ENCODE measurements around the gene SLC1A3. TPM values are rescaled to one million over a fixed set of nuclear protein-coding genes. Genes with fewer than 3 reads are reported as not detected.

SLC1A3 gene
- total RNA-seq, 1 experiment from 2014 or later, result 18.6 TPM

- Histone ChIP-seq H4K20me1 (ENCODE audit: control insufficient read depth, insufficient read depth, insufficient read length) (no peaks in the 10 kb centered on the region), H2BK120ac (ENCODE audit: low read depth, low read length, poor library complexity, severe bottlenecking) (no peak overlapping the region), H3K9me3 (ENCODE audit: control insufficient read depth, low read depth, low read length) (no peaks in the 10 kb centered on the region), H2AK5ac (ENCODE audit: insufficient read length, low read length) (no peak overlapping the region), H3K27me3 (ENCODE audit: insufficient read depth, low read length) (no peaks in the 10 kb centered on the region), H3K14ac (ENCODE audit: insufficient read depth, low read length) (no peak overlapping the region), H3K4ac (ENCODE audit: low read depth, low read length) (no peak overlapping the region), H3K79me1 (ENCODE audit: insufficient read depth, low read depth, low read length, poor library complexity, severe bottlenecking) (no peaks in the 10 kb centered on the region), H3K56ac (ENCODE audit: insufficient read length, low read depth, low read length) (no peak overlapping the region), H2BK12ac (ENCODE audit: insufficient read length, low read depth, low read length) (no peak overlapping the region), H2BK15ac (ENCODE audit: low read depth, low read length) (no peak overlapping the region), H3K18ac (ENCODE audit: insufficient read length, low read depth, low read length) (no peak overlapping the region), H3K4me2 (ENCODE audit: insufficient read depth, insufficient read length, low read length) (no peak overlapping the region), H3K27ac (ENCODE audit: insufficient read length, low read depth, low read length) (no peak overlapping the region), H3K79me2 (ENCODE audit: insufficient read depth, low read length) (no peaks in the 10 kb centered on the region), H4K5ac (ENCODE audit: insufficient read length, low read depth, low read length) (no peak overlapping the region), H3T11ph (ENCODE audit: low read length) (no peak overlapping the region), H3K23ac (ENCODE audit: insufficient read length, low read depth, low read length) (no peak overlapping the region), H3K4me1 (ENCODE audit: insufficient read depth, low read length) (no peaks in the 10 kb centered on the region), H2AFZ (ENCODE audit: low read length) (no peak overlapping the region), H2BK5ac (ENCODE audit: insufficient read length, low read length) (no peak overlapping the region), H4K8ac (replicated peaks; ENCODE audit: insufficient read length, low read depth, low read length) (no peak overlapping the region), H3K23me2 (ENCODE audit: insufficient read length, low read depth, low read length, poor library complexity, severe bottlenecking) (no peaks in the 10 kb centered on the region), H4K91ac (ENCODE audit: insufficient read length, low read depth, low read length) (no peak overlapping the region), H3K9ac (ENCODE audit: extremely low read depth, insufficient read length, low read length) (no peak overlapping the region), H2BK20ac (ENCODE audit: low read depth, low read length, poor library complexity, severe bottlenecking) (no peak overlapping the region)
- H3K27ac Mint-ChIP-seq, result no peak overlapping the region
- WGBS (ENCODE audit: extremely low coverage, insufficient read length, low lambda C conversion rate), result no CpG with 5 or more reads among the region's 1 CpG
- H3K36me3 Mint-ChIP-seq (ENCODE audit: insufficient read depth in 1 of 3, low read depth in 3 of 3), result peaks cover 0 to 17% (median 12%) of the 10 kb centered on the region in 3 experiments; a peak in 3 of 7 replicates
- H3K27me3 Mint-ChIP-seq (ENCODE audit: low read depth), result no peaks in the 10 kb centered on the region
- DNase-seq, result no peak
- H3K4me3 Mint-ChIP-seq, result no peak overlapping the region
- no peak for TF ChIP-seq CTCF (conservative IDR thresholded peaks at IDR 0.05)
- no peaks in the 10 kb centered on the region for H3K4me1 Mint-ChIP-seq
- no peaks in the 10 kb centered on the region for H3K9me3 Mint-ChIP-seq
Observed at GRCh38 chr5:36681711-36682110, 75.3 kb downstream of the SLC1A3 start.

Measured in H9 (cell line).